Prostate gland (tissue), 2 donors: ENCODE measurements around the gene FRMD4B.

ENCODE experiments used
- POLR2A ChIP-seq: fragments of 450-650 bp; IDR thresholded peaks from one replicate; pipeline ENCODE4 v1.6.1; 2016; ENCODE audit warnings: antibody characterized with exemption, mild to moderate bottlenecking
- POLR2AphosphoS5 ChIP-seq: sonication (generic); formaldehyde crosslinking; IDR thresholded peaks from one replicate; pipeline ENCODE4 v1.6.1; 2017; ENCODE audit warnings: antibody characterized with exemption
- TF ChIP-seq, protein P1 (sequence below), 4 experiments: fragments of 200-600 bp in 2 of 4; fragments of 450-650 bp in 2 of 4; sonication (generic) in 2 of 4; IDR thresholded peaks; 1 replicate in 3 of 4; 2 replicates in 1 of 4; pipeline ENCODE4 v1.5.1; 2016 to 2019; ENCODE audit warnings: antibody characterized with exemption in 4 of 4, mild to moderate bottlenecking in 2 of 4, moderate library complexity in 2 of 4

DNA sequence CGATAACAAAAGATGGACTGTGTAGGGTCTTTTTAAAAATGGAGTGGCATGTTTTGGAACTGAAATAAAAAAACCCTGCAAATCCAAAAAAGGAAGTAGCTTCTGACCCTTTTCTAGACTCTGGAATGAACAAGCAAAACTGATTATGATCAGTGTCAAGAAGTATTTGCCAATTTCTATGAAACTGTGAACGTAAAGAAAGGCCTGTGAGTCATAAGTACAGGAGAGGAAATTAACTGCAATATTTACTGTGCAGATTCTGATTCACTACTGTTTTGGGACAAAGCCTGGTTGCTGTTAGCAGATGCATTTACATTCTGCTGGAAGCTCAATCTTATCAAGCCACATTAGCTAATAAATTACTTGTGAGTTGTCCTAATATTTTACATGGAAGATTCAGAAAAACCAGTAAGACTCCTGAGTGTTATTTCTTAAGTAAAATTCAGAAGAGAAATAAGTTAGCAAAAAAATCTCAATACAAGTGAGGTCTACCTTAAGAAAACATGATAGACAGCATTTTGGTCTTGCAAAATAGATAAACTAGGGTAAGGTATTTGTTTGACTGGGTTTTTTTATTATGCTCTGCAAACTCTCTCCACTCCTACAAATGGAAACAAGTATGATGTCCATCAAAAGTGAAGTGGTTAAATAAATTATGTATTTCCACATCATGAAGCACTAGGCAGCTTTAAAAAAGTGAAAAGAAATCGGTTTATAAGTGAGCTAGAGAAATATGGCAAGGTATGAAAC lies 173.3 kb downstream of the FRMD4B start:
- TF ChIP-seq, protein P1, sequence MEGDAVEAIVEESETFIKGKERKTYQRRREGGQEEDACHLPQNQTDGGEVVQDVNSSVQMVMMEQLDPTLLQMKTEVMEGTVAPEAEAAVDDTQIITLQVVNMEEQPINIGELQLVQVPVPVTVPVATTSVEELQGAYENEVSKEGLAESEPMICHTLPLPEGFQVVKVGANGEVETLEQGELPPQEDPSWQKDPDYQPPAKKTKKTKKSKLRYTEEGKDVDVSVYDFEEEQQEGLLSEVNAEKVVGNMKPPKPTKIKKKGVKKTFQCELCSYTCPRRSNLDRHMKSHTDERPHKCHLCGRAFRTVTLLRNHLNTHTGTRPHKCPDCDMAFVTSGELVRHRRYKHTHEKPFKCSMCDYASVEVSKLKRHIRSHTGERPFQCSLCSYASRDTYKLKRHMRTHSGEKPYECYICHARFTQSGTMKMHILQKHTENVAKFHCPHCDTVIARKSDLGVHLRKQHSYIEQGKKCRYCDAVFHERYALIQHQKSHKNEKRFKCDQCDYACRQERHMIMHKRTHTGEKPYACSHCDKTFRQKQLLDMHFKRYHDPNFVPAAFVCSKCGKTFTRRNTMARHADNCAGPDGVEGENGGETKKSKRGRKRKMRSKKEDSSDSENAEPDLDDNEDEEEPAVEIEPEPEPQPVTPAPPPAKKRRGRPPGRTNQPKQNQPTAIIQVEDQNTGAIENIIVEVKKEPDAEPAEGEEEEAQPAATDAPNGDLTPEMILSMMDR (IDR thresholded peaks at IDR 0.05), result no peak
- TF ChIP-seq POLR2AphosphoS5 (no peak), POLR2A (no peak)
